ENCODE data around the gene ANGPTL2.

DNA sequence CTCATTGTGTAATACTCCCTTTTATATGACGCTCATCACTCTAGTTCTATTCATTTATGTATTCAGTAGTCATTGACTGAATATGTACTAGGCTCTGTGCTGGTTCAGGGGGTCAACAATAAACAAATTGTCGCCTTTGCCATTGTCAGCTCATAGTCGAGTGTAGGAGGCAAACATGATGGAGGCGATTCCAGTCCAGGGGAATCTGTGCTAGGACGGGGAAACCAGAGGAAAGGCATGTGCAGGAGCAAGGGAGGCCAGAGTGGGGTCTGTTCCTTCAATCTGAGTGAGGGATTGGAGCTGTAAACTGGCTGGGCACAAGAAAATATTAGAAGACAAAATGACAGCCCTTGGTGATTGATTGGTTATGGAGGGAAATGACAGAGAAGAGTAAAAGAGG, 83.9 kb downstream of the ANGPTL2 start:
- no peak for TF ChIP-seq POLR2A (IDR thresholded peaks at IDR 0.05; ENCODE audit: low read depth, low read length)
- no peak for TF ChIP-seq POLR2AphosphoS5 (IDR thresholded peaks at IDR 0.05; ENCODE audit: low read depth, low read length)

All from GM12892 (cell line).